GM20000 (cell line): Measurements from ENCODE around the gene MLIP.
A peak's percentile ranks its signal among the peaks of the same experiment; 100 is the strongest.

Source experiments
- DNase-seq: peaks from one replicate; pipeline ENCODE4 v3.0.0; 2012; ENCODE audit warnings: low spot score
- TF ChIP-seq, protein P1 (sequence below): IDR thresholded peaks from 2 replicates; pipeline ENCODE4 v1.5.1; 2012; ENCODE audit warnings: mild to moderate bottlenecking, control low read depth; ENCODE audit errors: extremely low read depth, missing control alignments

MLIP gene

DNA sequence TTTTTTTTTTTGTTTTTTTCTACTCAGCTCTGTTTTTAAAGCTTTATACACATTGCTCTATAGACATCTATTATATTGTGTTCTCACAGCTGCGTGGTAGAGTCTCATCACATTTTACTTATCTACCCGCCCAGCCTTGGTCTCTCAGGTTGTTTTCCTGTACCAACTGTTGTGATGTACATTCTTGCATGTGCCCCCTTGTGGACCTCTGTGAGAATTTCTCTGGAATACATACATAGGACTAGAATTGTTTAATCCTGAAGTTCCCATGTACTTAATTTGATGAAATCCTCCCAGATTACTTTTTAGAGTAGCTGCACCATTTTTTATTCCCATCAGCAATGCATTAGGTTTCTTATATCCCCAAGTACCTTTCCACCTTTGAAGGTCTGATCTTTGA is 156.6 kb downstream of the MLIP start:
- TF ChIP-seq, protein P1, sequence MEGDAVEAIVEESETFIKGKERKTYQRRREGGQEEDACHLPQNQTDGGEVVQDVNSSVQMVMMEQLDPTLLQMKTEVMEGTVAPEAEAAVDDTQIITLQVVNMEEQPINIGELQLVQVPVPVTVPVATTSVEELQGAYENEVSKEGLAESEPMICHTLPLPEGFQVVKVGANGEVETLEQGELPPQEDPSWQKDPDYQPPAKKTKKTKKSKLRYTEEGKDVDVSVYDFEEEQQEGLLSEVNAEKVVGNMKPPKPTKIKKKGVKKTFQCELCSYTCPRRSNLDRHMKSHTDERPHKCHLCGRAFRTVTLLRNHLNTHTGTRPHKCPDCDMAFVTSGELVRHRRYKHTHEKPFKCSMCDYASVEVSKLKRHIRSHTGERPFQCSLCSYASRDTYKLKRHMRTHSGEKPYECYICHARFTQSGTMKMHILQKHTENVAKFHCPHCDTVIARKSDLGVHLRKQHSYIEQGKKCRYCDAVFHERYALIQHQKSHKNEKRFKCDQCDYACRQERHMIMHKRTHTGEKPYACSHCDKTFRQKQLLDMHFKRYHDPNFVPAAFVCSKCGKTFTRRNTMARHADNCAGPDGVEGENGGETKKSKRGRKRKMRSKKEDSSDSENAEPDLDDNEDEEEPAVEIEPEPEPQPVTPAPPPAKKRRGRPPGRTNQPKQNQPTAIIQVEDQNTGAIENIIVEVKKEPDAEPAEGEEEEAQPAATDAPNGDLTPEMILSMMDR, result no peak
- DNase-seq, result peak; percentile 3

DNA sequence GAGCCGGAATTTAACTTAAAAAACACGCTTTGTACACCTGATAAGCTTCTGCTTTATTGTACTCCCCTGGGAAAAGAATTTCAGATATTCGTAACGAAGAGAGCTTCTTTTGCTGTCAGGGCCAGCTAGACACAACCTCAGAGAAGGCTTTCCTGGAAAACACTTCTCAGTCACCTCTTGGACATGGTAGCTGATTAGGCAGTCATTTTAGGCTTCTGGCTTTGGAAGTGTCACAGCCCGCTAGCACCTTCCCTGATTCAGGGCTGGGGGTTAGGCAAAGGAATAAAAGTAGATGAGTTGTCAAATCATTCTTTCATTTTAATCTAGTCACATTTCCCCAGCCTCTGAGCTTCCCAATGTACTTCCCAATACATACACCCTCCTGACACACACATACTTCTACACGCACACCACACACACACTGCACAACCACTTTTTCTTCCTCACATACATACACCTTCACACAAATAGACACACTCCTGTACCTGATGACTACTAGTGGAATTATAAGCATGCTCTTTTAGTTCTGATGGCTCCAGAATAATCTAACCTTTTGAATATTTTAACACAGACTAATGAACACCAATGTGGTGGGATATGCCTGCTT is 162.1 kb downstream of the MLIP start:
- TF ChIP-seq, protein P1, result no peak
- DNase-seq, result no peak

DNA sequence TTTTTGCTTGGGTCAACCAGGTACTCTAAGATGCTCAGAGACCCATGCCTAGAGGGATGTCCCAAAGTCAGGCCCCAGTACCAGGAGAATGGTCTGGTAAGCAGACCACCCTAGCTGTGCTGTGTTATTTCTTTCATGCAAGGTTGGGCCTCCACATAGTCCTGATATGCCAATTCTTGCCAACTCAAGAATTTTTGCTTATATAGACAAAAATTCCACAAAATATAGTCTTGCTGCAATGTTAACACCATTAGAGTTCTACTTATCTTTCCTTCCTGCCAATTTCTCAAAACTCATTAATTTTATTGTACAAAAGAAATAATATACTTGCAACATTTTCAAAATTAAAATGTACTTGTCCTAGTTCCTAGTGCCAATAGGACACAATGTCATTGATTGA is 163.1 kb downstream of the MLIP start:
- TF ChIP-seq, protein P1, result no peak
- DNase-seq, result no peak

DNA sequence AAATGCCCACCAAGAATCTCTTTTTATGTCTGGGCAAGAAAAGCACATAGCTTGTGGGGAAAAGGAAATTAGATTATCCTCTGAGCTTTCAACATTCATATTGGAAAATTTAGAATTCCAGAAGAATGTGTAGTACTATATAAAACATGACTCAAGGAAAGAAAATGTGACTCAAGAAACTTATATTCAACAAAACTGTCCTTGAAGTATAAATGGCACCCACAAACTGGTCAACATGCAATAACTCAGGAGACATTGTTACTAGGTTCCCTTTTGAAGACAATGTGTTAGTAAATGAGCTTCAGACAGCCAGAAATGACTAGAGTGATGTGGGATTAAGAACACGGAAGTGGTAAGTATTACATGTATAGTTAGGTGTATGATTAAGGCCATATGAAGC is 170.9 kb downstream of the MLIP start:
- no peak for DNase-seq
- TF ChIP-seq, protein P1, result no peak

DNA sequence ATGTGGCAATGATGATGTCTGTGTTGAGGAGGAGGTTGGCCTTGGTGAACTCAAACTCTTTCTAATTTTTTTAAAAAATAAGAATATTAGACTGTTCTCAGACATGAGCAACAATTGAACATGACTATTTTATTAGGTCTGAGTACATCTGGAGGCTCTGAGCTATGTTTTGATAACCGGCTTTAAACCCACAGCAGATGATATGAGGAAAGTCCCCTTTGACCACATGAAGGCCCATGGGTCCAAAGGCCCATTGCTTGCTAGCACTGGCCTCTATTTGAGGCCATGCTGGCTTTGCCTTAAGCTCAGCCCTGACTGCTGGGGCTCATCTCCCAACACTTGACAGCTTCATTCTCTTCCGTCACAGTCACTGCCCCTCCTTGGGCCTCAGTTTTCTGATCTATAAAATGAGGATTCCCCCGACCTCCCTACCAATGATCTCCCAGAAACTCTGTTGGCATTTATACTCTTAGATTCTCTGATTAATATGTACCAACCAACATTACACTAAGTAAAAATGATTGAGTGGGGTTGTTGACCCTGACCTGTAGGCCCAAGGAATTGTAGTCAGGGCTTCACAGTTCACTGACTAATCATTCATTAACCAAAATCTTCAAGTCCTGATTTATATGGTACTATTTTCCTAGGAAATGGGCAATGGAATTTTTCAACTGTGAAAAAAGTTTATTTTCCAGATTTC is 173.1 kb downstream of the MLIP start:
- TF ChIP-seq, protein P1, result no peak
- DNase-seq, result no peak

DNA sequence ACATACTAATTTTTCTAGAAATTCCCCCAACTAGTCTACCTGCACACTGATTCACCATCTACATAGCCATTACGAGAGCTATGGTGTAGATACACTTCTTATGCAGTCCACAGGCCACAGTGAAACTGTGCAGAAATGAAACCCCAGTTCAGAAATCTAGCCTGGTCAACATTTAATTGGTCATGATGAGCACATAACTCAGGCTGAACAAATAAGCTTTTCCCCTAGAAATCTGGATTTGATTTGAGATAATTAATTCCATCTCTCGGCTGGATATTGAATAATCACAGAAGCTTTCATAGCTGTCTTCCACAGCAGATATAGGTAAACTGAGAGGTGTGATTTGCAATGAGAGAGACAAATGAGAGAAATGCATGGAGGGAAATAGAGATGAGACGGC is 174.4 kb downstream of the MLIP start:
- TF ChIP-seq, protein P1, result no peak
- no peak for DNase-seq

DNA sequence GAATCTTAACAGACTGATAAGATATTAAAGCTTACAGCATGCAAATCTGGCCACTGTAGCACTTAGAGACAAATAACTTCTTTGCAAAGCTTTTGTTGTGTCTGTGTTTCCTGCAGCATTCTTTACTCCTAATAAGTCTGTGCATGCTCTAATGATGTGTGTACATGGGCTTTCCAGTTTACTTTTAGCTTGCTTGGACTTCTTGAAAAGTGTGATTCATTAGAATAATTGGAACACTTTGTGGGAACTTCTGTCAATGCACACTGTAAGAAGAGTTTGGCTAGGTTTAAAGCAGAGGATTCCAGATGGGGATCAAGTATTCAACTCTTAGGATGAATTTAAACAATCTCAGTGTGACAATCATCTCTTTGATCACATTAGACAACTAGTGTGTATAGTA is 174.9 kb downstream of the MLIP start:
- TF ChIP-seq, protein P1, result no peak

More for the DNA sequence above, 174.9 kb downstream of the MLIP start:
- DNase-seq, result no peak
